Stimulated activated naive CD4-positive, alpha-beta T cell (primary cell): ENCODE measurements around the gene FOXD3.

Source experiments
- DNase-seq, 6 experiments: peaks; one replicate each; lab custom pipeline; 2025; lab: John Stamatoyannopoulos, UW

Gene FOXD3

DNA sequence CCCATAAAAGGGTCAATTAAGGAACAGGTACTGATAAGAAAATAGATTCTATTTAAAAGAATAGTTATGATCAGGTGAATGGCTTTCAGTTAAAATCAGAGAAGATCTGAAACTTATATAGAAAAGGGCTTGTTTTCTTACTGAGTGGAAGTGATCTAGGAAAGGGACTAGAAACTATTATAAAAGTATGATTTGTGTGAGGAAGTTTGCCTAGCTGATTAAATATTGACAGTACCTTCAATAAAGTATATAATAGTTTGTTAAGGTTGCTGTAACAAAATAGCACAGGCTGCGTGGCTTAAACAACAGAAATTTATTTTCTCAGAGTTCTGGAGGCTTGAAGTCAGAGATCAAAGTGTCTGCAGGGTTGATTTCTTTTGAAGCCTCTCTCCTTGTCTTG lies 39.7 kb downstream of the FOXD3 start:
- DNase-seq = no peak

DNA sequence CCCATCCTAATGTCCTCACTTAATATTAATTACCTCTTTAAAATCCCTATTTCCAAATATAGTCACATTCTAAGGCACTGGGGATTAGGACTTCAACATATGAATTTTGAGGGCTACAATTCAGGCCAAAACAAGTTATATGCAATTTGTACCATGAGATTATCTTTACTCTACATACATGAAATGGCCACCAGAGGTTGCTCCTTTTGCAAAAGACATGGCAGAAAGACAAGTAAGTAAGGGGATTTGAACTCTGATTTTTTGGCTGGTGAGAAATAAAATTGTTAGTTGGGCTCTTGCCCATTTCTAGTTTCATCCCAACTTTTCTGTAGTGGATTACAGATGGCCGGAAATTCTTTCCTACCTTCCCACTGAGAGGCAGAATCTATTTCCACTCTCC lies 40.2 kb downstream of the FOXD3 start:
- DNase-seq = no peak

DNA sequence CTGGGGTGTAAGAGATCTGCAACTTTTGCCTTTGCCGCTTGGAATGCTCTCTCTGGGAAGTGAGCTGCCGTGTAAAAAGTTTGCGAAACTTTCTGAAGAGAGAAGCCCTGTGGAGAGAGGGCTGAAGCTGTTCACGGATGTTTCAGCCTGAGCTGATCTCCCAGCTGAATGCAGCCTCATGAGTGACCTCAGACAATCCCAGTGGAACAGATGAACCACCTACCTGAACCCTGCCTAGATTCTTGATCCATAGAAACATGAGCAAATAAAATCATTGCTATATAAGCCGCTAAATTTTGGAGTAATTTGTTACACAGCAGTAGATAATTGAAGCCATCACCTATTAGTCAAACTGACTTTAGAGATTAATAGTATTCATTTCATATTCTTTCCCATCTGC lies 40.6 kb downstream of the FOXD3 start:
- DNase-seq = no peak

DNA sequence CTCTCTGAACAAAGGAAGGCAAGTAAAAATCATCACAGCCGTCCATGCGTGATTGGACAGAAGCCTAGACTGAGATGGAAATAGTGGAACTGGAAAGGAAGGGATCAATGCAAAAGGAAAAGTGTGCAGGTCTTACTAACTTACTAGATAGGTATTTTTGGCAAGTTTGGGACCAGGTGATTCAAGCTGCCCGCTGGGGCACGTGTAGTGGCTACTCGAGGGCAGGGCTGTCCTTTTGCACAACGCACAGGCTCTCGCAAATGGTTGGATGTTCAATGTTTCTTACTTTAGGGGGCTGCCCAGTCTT lies 44.5 kb downstream of the FOXD3 start:
- DNase-seq = no peak

DNA sequence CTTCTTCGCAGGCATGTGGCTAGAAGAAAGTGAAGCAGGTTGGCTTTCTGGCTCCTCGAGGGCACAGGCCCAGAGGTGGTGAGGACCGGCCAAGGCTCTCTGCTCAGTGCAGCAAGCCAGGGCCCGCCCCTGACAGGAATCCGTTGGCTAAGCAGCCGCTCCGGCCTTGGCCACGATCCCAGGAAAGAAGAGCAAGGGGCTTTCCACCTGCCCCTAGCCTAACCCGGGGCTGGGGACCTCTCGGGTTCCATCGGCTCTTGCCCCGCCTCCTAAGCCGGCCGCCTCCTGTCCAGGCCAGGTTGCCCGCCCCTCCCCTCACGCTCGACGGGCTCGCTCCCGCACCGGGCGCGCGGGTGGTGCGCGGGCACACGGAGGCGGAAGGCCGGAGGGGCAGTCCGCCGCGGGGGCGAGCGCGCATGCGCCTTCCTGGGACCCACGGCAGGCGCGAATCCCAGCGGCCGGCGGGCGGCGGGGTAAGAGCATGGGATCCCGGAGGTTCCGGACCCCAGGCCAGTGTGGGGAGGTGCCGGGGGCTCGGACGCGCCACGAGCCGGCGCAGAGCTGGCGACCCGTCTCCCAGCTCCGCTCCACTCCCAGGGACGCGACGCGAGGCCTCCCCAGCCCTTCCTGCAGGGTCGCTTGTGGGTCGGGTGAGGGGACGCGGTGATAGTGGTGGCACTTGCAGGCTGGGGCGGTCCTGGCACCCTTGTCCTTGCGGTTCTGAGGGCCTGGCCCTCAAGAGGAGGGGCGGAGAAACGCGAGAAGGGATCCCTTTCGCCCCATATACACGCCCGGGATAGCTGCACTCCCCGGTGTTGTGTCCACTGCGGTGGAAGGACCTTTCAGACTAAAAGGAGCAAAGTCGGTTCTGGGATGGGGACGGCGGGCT lies 45.1 kb downstream of the FOXD3 start, which contains the start of gene ALG6:
Gene ALG6, plus strand, starts transcription at position 413 of the 889 bp plus-strand sequence. CDS start 3,351 bp downstream, outside the sequence.
- peak; percentile 65 to 84 (median 78) for DNase-seq

DNA sequence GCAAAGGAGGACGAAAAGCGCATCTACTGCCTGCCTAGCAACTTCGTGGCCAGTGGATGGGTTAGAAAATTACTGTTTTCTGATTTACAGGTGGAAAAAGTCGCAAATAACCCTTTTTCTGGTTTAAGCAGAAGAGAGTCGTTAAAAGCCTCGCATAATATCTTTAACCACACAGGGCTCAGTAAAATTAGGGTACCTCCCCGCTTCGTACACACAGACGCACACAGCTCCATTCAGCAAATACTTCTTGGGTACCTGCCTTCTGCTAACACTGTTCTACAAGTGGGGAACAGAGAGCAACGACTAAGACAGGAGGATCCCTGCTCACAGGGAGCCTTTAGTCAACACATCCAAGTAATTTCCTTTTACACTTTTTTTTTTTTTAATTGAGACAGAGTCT lies 45.8 kb downstream of the FOXD3 start:
- DNase-seq = peak in 3 of 6 experiments; percentile 11 to 34 (median 22)
